Stimulated activated effector memory CD8-positive, alpha-beta T cell treated with anti-CD3 and anti-CD28 coated beads, Interleukin-12 subunit alpha, Interleukin-12 subunit beta, amount 100 ng/mL, for 72 hours (primary cell): ENCODE data around the gene HMG20B.

Experiments
- ATAC-seq: fragments of 150-1000 bp; cut with Tn5 transposase; 2 replicates; pipeline ENCODE4 v1.10.0; 2021
- DNase-seq, 2 donors: peaks; one replicate each; pipeline ENCODE4 v3.0.0; 2021 to 2022; ENCODE audit warnings: low spot score in 2 of 2
- H3K27ac Mint-ChIP-seq: one replicate; pipeline ENCODE4 v1.8.0; 2022; ENCODE audit warnings: mild to moderate bottlenecking, mixed read lengths
- H3K36me3 Mint-ChIP-seq: one replicate; pipeline ENCODE4 v1.8.0; 2022; ENCODE audit warnings: mild to moderate bottlenecking, mixed read lengths
- H3K4me1 Mint-ChIP-seq: one replicate; pipeline ENCODE4 v1.8.0; 2022; ENCODE audit warnings: mixed read lengths
- H3K4me3 Mint-ChIP-seq: one replicate; pipeline ENCODE4 v1.8.0; 2022; ENCODE audit warnings: mild to moderate bottlenecking, mixed read lengths
- H3K9me3 Mint-ChIP-seq: one replicate; pipeline ENCODE4 v1.8.0; 2022; ENCODE audit warnings: mixed read lengths

HMG20B gene

DNA sequence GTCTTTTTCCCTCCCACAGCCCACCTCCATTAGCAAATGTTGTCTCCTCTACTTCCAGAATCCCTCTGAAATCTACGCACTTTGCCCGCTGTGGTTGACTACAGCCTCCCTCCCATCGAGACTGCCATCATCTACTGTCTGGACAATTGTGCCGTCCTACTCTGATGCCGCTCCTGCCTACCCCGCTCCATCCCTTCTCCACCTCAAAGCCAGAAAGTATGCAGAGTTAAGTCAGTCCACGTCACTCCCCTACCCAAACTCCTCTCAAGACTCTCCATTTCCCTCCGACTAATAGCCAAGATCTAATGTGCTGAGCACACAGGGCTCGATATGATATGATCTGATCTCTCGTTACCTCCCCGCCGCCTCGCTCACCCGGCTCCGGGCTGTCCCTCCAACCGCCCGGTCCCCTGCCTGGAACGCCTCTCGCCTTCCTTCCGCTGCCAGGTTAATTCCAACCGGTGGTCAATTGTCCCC is 53.3 kb downstream of the HMG20B start:
- no peaks in the 10 kb centered on the region for H3K9me3 Mint-ChIP-seq
- H3K4me1 Mint-ChIP-seq, result peaks cover 44% of the 10 kb centered on the region
- H3K36me3 Mint-ChIP-seq, result peaks cover 58% of the 10 kb centered on the region
- H3K27ac Mint-ChIP-seq, result peak overlapping the region; percentile 99
- ATAC-seq (peak; percentile 29), DNase-seq (no peak)
- H3K4me3 Mint-ChIP-seq, result peak overlapping the region; percentile 88

DNA sequence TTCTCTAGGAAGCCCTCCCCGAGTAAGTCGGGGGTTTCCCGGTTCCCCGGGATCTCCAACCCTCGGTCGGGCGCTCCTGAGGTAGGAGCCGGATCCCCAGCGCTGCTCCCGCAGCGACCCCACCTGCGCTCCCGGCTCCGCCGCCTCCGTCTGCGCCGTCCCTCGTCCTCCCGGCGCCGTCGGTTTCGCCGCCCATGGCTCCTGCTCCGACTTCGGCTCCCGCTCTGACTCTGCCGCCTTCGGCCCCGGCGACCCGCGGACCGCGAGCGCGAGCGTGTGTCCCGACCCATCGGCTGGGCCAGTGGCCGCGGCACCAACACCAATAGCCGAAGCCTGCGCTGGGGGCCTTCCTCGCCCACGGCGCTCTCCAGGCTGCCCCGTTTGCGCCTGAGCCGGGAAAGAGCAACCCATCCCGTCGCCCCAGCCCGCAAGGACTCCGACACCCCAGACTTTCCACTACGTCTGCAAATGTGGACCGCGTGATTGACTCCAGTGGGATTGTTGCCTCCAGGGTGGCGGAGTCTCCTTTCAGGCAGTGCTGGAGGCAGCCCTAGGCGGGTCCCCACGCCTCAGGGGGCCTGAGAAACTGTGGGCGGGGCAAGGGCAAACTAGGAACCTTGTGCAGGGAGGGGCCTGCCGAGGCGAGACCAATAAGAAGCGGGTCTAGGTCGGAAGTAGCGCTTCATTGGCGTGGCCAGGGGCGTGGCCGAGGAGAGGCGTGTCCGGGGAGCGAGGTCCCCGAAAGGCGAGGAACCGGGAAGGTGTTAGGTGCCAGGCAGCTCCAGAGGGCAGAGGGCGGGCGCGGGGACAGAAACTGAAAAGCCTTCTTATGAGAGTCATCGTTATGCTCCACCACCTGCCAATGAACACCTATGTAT is 54.0 kb downstream of the HMG20B start, which contains the start of gene CACTIN:
TSS of gene CACTIN (minus strand) at position 318 of the 878 bp plus-strand sequence. CDS start at position 290, 28 bp downstream.
- Mint-ChIP-seq H3K9me3 (no peaks in the 10 kb centered on the region), H3K36me3 (peaks cover 64% of the 10 kb centered on the region), H3K27ac (peak within 1 kb of the TSS; percentile 99), H3K4me1 (peaks cover 44% of the 10 kb centered on the region), H3K4me3 (peak within 1 kb of the TSS; percentile 88)
- ATAC-seq (peak; percentile 96), DNase-seq (peak; percentile 99)

GRCh38 chr19:3627351-3627723 is 54.6 kb downstream of the HMG20B start:
- Mint-ChIP-seq H3K9me3 (no peaks in the 10 kb centered on the region), H3K4me3 (peak overlapping the region; percentile 88), H3K27ac (peak overlapping the region; percentile 99), H3K4me1 (peaks cover 40% of the 10 kb centered on the region), H3K36me3 (peaks cover 64% of the 10 kb centered on the region)
- ATAC-seq, result no peak
- DNase-seq, result no peak
